GM12891 (cell line): ENCODE results near the gene SERBP1.

Experiments
- PAX5 ChIP-seq: IDR thresholded peaks from 2 replicates; pipeline ENCODE4 v1.6.1; 2011; ENCODE audit warnings: low read length, moderate library complexity, mild to moderate bottlenecking; ENCODE audit not compliant: insufficient read depth, severe bottlenecking
- POLR2A ChIP-seq: IDR thresholded peaks from 2 replicates; pipeline ENCODE4 v1.6.1; 2011; ENCODE audit warnings: low read depth, low read length, control low read depth
- POLR2AphosphoS5 ChIP-seq: IDR thresholded peaks from 2 replicates; pipeline ENCODE4 v1.6.1; 2011; ENCODE audit warnings: low read depth, low read length, control low read depth
- SPI1 ChIP-seq: IDR thresholded peaks from 2 replicates; pipeline ENCODE4 v1.6.1; 2011; ENCODE audit warnings: low read depth, low read length, control low read depth
- TAF1 ChIP-seq: IDR thresholded peaks from 2 replicates; pipeline ENCODE4 v1.6.1; 2011; ENCODE audit warnings: low read depth, low read length, control low read depth

DNA sequence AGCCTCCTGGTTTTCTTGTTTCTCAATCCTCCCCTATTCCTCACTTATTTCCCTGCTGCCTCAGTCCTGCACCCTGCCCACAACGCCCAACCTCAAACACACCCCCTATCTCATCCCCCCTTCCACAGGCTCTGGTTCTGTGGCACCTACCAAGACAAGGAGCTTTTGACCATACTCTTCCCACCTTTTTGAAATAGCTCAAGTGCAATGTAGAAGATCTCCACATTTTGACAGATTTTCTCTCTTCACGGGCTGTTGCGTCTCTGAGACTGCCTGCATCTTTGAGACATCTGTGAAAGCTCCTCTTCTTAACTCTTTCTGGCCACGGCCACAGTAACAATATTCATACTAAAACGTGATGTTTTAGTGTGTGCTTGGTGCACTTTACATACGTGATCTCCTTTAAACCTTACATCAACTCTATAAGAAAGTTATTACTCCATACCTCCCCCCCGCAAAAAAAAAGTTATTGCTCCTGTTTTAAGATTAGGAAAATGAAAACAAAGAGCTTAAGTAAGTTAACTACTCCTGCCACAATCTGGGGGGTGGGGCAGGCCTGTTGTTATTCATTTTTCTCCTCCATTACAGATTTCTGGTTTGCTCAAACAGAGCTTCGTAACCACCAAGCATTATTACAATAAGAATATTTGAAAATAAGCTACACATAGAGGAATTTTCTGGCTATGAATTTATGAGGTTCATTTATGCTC is 1.8 kb upstream of the SERBP1 start:
- TF ChIP-seq SPI1 (no peak), POLR2A (no peak), POLR2AphosphoS5 (no peak), PAX5 (no peak), TAF1 (no peak)
